Measurements from ENCODE around the gene TKTL1.

DNA sequence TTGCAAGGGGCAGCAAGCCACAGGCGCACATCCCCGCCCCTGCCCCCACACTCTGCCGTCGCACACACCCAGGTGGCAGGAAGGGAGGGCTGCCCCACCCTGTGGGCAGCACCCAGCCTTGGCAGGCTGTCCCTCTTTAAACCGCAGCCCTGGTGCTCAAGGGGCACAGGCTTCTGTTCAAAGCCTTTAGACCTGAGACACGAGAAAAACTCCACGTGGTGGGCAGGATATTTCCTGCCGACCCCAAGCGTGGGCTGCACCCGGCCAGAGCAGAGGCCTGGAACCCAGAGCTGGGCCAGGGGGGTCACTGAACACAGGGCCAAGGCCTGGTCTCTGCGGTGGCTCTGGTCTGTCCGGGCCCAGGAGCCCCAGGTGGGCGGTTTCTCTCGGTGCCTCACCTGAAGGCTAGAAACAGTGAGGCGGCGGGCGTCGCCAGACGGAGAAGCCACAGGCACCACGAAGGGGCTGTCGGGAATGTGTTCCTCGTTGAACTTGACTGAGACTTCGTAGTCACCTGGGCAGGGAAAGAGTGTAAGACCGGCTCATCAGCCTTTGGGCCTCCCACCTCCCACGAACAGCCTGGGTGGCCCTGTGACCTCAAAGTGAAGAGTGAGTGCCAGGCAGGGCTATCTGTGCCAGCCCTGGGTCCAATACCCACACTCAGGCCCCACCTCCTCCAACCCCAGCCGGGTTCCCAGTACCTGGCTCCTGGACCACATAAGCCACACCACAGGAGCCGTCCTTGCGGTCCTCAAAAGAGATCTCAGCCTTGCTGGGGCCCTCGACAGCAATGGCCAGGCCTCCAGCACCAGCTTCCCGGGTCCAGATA lies 55.8 kb downstream of the TKTL1 start:
- TF ChIP-seq, protein P1, sequence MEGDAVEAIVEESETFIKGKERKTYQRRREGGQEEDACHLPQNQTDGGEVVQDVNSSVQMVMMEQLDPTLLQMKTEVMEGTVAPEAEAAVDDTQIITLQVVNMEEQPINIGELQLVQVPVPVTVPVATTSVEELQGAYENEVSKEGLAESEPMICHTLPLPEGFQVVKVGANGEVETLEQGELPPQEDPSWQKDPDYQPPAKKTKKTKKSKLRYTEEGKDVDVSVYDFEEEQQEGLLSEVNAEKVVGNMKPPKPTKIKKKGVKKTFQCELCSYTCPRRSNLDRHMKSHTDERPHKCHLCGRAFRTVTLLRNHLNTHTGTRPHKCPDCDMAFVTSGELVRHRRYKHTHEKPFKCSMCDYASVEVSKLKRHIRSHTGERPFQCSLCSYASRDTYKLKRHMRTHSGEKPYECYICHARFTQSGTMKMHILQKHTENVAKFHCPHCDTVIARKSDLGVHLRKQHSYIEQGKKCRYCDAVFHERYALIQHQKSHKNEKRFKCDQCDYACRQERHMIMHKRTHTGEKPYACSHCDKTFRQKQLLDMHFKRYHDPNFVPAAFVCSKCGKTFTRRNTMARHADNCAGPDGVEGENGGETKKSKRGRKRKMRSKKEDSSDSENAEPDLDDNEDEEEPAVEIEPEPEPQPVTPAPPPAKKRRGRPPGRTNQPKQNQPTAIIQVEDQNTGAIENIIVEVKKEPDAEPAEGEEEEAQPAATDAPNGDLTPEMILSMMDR (IDR thresholded peaks at IDR 0.05), result no peak
- no peak for TF ChIP-seq POLR2A (IDR thresholded peaks at IDR 0.05)
